Astrocyte (in vitro differentiated cells and primary cell): Measurements from ENCODE around the gene CHST9.

Experiments
- CTCF ChIP-seq: IDR thresholded peaks from 2 replicates; pipeline ENCODE4 v1.5.1; 2011; ENCODE audit warnings: low read depth, mild to moderate bottlenecking, inconsistent platforms, low read length, moderate library complexity; ENCODE audit not compliant: insufficient read depth
- EZH2 ChIP-seq: IDR thresholded peaks from 2 replicates; pipeline ENCODE4 v1.6.1; 2012; ENCODE audit warnings: mild to moderate bottlenecking, low read length, inconsistent platforms; ENCODE audit not compliant: insufficient read depth

- TF ChIP-seq CTCF (no peak), EZH2 (no peak)
These were observed 42.6 kb upstream of the CHST9 start for GRCh38 chr18:27227721-27228120.
